GM15510 (cell line): ENCODE measurements around the gene SEMA3E.

Source experiments
- POLR2A ChIP-seq: IDR thresholded peaks from 3 replicates; pipeline ENCODE4 v1.6.1; 2011; ENCODE audit warnings: borderline replicate concordance; ENCODE audit not compliant: insufficient read length; ENCODE audit errors: extremely low read depth

Gene SEMA3E

DNA sequence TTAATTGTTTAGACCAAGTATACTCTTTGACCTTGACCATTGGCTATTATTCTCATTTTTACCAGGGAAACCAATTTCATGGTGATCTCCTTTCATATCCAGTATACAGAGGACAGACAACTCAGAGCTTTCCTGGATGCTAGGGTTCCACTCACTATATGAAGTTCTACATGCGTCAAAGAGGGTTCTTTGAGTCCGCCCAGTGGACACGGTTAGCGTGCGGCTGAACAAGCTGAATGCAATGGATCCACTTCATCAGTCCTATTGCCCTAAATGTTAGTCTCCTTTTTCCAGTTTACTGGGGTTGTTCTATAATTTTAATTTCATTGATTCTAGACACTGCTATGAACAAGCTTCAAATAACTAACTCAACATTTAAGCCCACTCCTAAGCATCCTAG lies 323.9 kb downstream of the SEMA3E start:
- no peak for TF ChIP-seq POLR2A

DNA sequence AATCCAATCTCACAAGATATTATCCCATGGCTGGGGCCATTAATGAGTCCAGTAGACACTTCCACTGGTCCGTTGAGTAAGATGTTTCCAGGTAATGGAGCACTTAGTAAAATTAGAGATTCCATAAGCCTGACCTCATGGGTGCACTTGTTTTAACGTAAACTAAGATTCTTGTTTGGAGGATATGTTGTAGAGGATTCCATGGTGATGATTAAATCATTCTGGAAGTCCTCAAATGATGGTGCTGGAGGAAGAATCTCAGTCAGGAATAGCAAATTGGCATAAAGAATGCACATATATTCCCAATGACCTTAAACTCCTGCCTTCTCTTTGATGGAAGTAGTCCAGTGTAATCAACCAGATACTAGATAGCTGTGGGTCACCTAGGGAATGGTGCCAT lies 324.3 kb downstream of the SEMA3E start:
- TF ChIP-seq POLR2A = no peak

DNA sequence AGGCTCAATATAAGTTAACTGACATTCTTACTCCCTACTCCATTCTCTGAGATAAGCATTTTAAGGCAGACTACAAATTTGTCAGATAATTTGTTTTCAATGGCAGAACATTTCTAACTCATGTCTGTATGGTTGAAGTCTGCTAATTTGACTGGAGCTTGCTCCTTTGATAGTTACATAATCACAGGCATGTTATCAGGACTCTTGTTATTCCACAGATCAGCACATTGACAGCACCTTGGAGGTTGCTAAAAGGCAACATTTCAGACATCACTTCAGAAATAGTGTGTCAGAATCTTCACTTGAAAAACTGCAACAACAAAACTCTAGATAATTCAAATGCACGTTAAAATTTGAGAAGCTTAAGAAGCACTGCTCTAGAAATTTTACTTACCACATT lies 327.9 kb downstream of the SEMA3E start:
- no peak for TF ChIP-seq POLR2A

DNA sequence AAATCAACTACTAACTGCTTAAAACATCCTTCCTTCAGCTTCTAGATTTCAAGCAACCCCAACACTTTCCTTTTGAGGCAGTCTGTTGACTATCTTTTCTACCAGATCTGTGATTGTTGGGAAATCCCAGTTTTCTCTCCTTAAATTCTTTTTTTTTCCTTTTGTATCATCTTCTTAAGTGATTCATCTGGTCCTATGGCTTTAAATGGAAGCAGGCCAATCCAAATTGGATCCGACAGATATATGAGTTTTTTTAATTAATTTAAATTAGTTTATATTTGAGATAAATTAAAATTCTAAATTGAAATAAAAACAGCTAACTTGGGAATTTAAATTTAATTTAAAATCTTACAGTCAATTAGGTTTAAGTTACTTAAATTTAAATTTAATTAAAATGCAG lies 335.0 kb downstream of the SEMA3E start:
- no peak for TF ChIP-seq POLR2A
